GM19328 (cell line): Measurements from ENCODE around the gene TUBA1C.
A peak's percentile ranks its signal among the peaks of the same experiment; 100 is the strongest.

Experiments
- ATAC-seq: cut with Tn5 transposase; IDR thresholded peaks from one replicate; pipeline ENCODE4 v1.9.1; 2021; ENCODE audit warnings: mild to moderate bottlenecking, moderate library complexity; ENCODE audit not compliant: unreplicated experiment

TUBA1C gene

DNA sequence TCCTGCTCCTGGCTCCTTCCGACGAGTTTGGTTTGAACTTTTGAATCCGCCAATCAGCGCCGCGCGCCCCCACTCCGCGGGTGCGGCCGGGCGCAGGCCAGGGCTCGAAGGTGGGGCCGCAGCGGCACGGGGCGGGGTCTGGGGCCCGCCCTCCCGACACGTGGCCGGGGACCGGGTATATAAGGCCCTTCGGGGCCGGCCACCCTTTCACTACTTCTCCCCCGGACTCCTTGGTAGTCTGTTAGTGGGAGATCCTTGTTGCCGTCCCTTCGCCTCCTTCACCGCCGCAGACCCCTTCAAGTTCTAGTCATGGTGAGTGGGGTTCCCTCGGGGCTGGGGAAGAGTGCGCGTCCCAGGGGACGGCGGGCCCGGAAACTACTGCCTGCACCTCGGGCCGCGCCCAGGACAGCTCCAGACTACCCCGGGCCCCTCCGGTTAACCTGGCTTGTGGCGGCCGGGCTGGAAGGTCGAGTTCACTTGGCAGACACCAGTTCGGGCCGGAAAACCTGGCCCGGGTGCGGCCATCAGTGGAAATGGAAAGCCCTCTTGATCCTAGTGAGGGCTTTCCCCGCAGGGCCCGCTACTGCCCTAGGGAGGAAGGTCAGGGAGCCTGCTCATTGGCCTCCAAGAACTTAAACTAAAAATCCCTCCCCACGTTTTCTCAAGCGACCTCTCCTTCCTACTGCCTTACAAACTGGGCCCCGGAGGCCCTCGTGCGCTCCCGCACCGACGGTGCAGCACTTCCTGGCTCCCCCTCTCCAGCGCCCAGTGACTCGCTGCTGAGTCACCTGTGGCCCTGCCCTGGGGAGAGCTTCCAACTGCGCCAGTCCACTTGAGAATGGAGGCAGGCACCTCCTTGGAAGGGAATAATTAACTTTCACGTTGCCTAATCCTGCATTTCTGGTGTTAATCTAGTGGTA is at the start of gene TUBA1C:
TUBA1C (plus strand) TSS at position 210 of the 920 bp plus-strand sequence; CDS start at position 310, 100 bp downstream.
- peak; percentile 78 for ATAC-seq

DNA sequence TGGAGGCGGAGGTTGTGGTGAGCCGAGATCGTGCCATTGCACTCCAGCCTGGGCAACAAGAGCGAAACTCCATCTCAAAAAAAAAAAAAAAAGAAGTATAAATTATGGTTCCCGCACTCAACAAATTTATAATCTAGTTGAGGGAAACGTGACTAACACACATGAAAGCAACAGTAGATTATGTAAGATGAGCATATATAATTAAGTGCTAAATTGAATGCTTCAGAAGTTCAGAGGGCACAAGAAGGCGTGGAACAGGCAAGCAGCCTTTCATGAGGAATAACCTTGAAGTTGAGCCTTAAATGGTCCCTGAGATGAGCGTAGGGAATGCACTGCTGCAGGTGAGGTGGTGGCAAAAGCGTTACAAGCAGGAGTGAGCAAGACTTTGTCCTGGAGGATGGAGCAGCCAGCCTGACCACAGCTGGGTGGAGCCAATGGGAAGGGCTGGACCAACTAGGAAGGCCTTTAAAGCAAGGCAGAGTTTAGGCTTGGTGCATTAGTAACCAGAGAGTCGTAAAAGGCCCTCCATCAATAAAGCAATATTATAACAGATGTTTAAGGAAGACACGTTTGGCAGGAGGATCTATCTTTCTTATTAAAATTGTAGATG is 45.4 kb upstream of the TUBA1C start:
- ATAC-seq = no peak

DNA sequence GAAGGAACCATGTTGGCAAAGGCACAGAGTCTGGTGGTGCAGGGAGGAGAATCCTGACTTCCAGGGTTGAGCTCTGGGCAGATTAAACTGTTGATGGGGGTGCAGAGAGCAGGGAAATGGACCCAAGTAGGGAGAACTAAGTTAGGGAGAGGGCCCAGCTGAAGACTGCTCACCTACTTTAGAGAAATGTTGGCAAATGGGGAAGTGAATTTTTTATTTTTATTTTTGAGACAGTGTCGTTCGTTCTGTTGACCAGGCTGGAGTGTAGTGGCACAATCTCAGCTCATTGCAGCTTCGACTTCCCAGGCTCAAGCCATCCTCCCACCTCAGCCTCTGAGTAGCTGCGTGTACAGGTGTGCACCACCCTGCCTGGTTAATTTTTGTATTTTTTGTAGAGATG is 43.9 kb upstream of the TUBA1C start:
- ATAC-seq = no peak

DNA sequence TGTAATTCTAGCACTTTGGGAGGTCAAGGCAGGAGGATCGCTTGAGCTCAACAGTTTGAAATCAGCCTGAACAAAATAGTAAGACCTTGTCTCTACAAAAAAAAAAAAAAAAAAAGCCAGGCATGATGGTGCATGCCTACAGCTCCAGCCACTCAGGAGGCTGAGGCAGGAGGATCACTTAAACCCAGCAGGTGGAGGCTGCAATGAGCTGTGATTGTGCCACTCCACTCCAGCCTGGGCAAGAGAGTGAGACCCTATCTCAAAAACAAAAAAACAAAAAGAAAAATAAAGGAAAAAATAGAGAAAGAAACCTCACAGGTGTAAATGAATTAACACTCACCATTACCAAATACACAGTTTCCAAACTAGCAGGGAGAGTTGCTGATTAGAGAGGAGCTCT is 41.8 kb upstream of the TUBA1C start:
- no peak for ATAC-seq

DNA sequence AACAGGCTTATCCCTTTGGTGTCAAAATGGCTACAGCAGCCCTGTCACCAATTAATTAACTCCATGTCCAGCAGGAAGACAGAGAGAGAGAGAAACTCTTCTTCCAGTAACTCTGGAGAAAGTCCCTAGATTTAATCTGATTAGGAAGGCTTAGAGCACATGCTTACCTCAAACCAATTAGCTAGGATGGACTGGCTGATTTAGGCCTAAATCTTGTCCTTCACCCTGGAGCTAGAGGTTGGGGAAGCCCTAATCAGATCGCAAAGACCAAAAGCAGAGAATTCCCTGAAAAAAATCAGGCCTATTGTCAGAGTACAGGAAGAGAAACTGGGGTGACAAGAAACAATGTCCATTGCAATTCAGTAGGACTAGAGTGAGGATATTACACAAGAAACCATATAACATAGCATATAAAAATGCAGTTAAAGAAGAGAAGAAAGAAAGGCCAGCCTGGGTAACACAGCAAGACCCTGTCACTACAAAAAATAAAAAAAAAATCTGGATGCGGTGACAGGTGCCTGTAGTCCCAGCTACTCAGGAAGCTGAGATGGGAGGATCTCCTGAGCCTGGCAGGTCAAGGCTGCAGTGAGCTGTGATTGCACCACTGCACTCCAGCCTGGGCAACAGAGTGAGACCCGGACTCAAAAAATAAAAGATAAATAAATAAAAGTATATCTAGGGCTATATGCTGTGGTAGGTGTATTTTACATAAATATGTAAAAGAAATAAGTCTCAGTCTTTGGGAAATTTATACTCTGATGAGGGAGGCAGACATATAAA is 41.1 kb upstream of the TUBA1C start:
- no peak for ATAC-seq

DNA sequence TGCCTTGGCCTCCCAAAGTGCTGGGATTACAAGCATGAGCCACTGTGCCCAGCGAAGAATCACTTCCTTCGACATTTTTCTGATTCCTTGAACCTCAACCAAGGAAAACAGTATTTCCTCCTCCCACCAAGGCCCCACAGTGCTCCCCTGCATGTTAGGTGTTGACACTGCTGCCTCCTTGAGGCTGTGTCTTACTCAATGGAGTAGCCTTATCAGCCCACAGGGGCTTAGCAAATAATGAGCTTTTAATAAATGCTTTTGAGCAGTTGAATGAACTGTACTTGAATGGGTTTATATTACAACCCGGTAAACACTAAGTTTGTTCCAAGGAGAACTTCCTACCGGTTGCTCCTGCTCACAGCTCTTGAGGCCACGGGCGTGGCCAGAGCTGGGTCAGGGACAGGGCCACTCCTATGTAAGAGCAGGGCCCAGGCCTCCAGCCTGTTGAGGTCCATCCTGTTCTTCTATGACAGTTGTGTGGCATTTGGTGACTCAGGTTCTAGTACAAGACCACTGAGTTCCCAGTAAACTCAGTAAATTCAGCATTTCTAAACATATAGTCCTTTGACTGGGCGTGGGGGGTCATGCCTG is 39.2 kb upstream of the TUBA1C start:
- no peak for ATAC-seq

DNA sequence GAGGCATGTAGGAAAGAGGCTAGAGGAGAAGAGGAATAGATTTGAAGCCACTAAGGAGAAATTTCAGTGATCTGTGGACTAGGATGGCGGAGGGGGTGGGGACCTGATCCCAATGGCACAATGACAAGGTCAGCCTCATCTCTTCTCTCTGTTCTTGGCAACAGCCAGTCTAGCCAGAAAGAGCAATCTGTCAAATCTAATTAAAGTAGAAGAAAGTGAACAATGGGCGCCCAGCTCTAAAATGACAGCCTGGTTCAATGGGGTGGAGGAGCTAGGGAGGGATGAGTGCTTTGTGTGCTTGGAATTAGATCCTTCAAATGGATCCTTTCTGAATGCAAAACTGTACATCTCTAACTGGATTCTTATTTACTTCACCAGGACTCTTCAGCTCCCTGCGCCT is 37.2 kb upstream of the TUBA1C start:
- no peak for ATAC-seq

DNA sequence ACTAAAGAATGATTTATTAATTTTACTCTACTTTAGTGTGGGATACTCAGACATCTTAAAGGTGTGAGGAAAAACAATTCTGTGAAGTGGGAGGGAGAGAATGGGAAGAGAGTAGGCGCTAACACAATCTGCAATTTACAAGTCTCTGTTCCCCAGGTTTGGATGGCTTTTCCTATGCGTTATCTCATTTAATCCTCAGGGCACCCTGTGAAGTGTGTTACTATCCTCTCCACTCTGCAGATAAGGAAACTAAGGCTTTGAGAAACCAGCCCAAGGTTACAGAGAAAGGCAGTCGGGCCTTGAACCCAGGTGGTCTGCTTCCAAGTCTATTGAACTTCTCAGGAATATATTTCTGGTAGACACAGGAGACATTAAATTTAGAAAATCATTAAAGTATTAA is 36.2 kb upstream of the TUBA1C start:
- ATAC-seq = no peak

DNA sequence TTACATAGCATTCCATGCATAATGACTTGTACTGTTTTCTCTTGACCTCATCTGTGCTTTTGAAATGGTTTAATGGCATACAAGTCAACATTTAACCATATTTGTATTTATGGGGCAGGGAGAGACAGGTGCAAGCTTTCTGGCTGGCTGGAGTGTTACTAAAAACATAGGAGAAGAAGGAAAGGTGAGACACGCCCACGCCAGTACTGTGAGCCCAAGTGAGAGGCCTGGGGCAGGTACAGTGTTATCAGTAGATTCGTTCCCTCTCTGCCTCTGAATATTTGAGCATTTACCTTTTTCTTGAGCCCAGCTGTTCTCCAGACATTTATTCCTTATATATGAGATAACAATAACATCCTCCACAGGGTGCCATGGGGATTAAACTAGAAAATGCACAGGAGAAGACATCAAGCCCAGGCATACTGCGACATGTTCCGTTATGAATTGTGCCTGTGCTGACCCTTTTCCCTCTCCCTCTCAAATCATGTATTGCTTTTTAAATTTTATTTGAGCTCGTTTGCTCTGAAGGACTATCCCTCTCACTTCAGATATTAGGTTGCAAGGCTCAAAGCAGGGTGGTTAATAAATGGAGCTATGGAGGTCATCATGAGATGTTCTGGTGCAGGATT is 34.6 kb upstream of the TUBA1C start:
- ATAC-seq = no peak

DNA sequence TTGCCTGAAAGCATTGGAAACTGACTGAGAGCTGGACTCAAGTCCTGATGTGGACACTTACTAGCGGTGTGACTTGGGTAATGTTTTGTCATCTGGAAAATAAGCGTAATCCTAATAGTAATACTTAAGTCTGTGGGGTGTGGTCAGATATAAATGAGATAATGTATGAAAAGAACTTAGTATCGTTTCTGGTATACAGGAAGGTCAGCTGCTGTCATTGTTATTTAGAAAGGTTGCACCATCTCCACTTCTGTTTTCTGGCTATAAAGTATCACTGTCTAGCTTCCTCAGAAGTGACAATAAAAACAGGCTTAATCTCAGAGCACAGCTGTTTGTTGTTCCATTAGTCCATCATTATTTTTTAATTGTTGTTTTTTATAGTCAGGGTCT is 34.1 kb upstream of the TUBA1C start:
- ATAC-seq = no peak

DNA sequence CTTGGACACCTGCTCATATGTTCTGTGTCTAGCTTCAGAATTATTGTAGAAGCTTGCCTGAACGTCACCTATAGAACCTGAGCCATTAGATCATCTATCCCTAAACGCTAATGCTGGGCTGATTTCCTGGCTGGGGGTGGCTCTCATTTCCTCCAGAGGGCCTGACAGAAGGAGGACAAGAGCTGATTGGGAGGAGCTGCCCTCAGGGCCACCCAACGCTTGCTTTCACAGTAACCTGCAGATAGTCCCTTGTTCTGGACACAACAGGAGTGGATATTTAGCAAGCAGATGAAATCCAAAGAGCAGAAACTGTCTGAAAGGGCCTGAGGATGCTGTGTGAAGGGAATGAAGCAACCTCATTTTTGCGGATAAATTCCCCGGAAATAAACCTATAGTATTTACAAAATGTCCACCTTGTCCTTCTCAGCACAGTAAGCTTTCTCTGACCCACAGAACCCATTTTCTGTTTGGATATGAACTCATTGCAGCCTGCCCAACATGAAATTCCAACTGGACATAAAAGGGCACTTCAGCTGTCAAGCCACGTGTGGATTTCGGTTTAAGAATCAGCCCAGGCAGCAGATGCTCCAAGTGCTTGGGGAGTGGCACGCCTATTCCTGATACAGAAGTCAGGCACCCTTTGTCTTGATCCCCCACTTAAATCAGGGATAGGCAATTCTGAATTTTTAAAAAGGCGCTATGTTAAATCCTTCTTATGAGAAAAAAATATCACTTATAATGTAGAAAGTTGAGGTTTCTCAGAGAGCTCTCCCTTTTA is 32.8 kb upstream of the TUBA1C start:
- no peak for ATAC-seq

DNA sequence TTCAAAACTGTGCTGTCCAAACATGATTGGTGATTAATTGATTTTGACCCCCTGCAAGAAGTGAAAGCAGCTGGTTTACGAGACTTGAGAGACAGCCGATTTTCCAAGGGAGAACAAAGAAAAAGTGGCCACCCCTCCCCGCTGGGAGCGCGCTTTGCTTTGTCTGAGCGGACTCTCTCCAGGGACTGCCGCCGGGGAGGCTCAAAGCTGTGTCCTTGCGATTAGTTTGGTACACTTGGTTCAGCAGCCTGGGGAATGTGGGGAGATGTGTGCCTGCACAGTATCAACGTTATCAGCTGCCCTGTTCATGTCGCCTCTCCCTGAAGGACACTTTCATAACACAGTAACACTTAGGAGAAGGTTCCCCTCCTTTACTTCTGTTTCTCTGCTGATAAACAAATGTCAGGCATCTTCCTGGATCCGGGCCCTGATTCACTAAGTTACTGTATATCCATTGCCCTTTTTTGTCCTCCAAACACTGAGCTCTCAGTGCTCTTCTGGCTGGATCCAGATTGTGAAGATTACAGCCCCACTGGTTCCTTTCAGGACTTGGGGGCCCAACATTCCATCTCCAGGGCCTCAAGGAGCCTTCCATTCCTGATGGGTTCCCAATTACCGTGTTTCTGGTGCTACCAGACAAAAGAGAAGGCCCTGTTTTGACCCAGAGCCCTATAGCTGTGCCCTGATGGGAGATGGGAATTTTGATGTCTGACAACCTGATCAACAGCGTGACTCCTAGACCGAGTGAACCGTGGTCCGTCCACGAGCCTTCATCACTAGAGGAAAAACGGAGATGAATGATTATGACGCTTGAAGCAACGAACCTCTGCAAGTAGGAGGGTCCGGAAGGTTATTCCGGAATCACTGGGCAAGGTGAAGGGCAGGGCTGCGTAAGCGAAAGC is 31.7 kb upstream of the TUBA1C start:
- no peak for ATAC-seq

DNA sequence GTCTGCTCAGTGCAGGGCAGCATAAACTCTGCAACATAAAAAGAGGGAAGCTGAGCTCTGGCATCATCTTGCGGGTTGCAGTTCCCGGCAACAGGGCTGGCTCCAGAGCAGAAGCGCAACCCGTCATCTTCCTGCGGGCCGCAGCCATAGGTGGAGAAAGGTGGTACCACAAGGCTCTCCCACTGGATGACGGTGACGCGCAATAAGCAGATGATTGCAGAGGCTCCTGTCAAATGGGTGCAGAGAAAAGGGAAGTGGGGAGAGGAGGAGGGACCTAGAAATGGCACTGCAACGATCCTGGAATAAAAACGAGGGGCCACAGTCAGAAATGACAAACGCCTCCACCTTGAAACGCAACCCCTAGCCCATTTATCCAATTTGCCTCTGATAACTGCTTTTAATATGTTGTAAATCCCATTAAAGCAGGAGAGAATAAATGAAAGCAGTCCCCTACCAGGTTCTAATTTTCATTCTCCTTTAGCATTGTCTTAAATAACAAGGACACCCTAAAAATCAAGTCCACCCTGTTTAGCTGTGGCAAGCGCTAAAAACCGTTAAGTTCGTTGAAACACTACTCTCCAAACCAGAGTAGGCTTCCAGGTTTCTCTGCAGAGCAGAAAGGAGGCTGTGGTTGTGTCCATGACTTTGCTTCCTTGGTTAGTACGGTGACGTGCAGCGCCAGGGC is 30.9 kb upstream of the TUBA1C start:
- no peak for ATAC-seq

DNA sequence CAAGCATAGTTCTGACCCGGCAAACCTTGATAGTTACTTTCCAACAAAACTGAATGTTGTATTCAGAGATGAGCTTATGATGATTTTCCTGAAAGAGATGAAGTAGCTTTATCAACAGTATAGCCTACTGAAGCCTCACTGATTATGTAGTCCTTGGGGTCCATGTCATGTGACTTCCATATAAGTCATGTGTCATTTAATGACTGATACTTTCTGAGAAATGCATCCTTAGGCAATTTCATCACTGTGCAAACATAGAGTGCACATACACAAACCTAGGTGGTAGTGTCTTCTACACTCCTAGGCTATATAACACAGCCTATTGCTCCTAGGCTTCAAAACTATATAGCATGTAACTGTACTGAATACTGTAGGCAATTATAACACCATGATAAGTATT is 28.5 kb upstream of the TUBA1C start:
- no peak for ATAC-seq

DNA sequence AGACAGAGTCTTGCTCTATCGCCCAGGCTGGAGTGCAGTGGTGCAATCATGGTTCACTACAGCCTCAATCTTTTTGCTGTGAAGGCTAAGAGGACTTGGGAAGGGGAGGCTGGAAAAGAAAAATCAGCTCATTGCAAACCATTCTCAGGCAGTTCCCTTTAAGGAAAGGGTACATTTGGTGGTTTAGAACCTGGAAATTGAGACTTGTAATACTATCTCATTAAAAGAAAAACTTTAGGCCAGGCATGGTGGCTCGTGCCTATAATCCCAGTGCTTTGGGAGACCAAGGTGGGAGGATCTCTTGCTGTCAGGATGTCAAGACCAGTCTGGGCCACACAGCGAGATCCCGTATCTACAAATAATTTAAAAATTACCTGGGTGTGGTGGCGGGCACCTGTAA is 21.3 kb upstream of the TUBA1C start:
- ATAC-seq = no peak

DNA sequence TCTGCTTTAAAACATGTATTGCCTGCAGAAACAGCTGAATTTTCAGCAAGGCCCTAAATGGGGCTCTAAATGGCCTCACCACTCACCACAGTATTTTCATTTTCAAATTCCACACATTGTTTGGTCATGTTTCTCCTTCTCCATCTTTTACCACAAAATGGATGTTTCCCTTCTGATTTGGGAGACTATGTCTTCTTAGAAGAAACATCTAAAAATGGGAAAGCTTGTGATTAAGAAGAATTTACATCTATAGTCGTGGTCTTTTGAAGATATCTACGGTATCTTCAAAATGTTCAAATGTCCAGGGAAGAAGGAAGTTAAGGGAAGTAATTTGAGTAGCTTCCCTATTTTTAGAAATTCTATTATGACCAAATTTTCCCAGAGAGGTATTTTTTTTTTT is 20.7 kb upstream of the TUBA1C start:
- ATAC-seq = no peak

DNA sequence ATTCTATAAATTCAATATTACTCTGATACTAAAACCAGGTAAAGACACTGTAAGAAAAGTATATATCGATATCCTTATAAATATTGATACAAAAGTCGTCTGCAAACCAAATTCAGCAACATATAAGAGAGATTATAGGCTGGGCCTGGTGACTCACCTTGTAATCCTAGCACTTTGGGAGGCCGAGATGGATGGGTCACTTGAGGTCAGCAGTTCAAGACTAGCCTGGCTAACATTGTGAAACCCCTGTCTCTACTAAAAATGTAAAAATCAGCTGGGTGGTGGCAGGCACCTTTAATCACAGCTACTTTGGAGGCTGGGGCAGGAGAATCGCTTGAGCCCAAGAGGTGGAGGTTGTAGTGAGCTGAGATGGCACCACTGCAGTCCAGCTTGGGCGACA is 13.5 kb upstream of the TUBA1C start:
- ATAC-seq = no peak

DNA sequence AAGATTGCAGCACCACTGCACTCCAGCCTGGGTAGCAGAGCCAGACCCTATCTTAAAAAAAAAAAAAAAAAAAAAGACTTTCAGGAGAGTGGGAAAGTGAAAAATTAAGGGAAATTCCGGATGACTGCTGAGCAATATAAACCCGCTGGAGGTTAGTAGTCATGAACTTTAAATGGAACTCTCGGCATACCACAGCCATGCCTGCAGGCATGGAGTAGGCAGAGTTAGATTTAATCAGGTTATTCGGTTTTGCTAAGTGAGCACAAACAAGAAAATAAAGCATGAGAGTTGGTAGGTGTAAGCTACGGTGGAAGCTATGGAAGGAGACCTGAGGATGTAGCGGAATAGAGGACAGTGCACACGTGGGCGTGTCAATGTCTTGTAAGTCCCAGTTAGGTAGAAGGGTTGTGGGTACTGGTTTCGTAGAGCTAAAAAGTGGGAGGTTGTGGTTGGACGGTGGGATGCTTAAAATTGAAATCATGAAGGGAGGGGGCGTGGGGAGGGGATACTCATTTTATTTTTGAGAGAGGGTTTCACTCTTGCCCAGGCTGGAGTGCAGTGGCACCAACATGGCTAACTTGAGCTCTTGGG is 11.8 kb upstream of the TUBA1C start:
- ATAC-seq = no peak
